GM12892 (cell line): ENCODE data around the gene COL11A2.

Experiments used
- POLR2A ChIP-seq: IDR thresholded peaks from 2 replicates; pipeline ENCODE4 v1.6.1; 2011; ENCODE audit warnings: low read depth, low read length, control low read depth
- POLR2AphosphoS5 ChIP-seq: IDR thresholded peaks from 2 replicates; pipeline ENCODE4 v1.6.1; 2011; ENCODE audit warnings: low read depth, low read length, control low read depth

GRCh38 chr6:33181141-33181540 lies 11.1 kb downstream of the COL11A2 start:
- TF ChIP-seq POLR2AphosphoS5 (no peak), POLR2A (no peak)
